Astrocyte (in vitro differentiated cells and primary cell): ENCODE measurements around the gene PHC2. TPM values are rescaled to one million over a fixed set of nuclear protein-coding genes. Genes with fewer than 3 reads are reported as not detected.

Source experiments
- DNase-seq: peaks from one replicate; pipeline ENCODE4 v3.0.0-alpha.2; 2010; ENCODE audit warnings: low read depth
- FAIRE-seq: peaks from 2 replicates; lab custom pipeline; 2011; peaks lifted over from hg19 to GRCh38; lab: Jason Lieb, UNC
- H2AFZ ChIP-seq: 2 replicates; pipeline ENCODE4 v1.6.0; 2012; ENCODE audit warnings: low read depth, low read length, inconsistent platforms
- H3K27ac ChIP-seq: 2 replicates; pipeline ENCODE4 v1.5.1; 2011; ENCODE audit warnings: low read depth, low read length, inconsistent platforms
- H3K27me3 ChIP-seq: 2 replicates; pipeline ENCODE4 v1.6.0; 2011; ENCODE audit warnings: low read length, inconsistent platforms; ENCODE audit not compliant: insufficient read depth
- H3K36me3 ChIP-seq: 2 replicates; pipeline ENCODE4 v1.5.1; 2011; ENCODE audit warnings: low read length, inconsistent platforms; ENCODE audit not compliant: insufficient read depth
- H3K4me1 ChIP-seq: 2 replicates; pipeline ENCODE4 v1.5.1; 2011; ENCODE audit warnings: low read length, inconsistent platforms; ENCODE audit not compliant: insufficient read depth
- H3K4me2 ChIP-seq: 2 replicates; pipeline ENCODE4 v1.6.0; 2012; ENCODE audit warnings: low read length, inconsistent platforms
- H3K4me3 ChIP-seq: 2 replicates; pipeline ENCODE4 v1.5.1; 2011; ENCODE audit warnings: low read depth, mild to moderate bottlenecking, low read length, inconsistent platforms; ENCODE audit not compliant: insufficient read depth
- H3K79me2 ChIP-seq: 2 replicates; pipeline ENCODE4 v1.6.0; 2012; ENCODE audit warnings: mild to moderate bottlenecking, low read length, inconsistent platforms; ENCODE audit not compliant: insufficient read depth
- H3K9ac ChIP-seq: 2 replicates; pipeline ENCODE4 v1.6.0; 2012; ENCODE audit warnings: mild to moderate bottlenecking, low read length, inconsistent platforms
- H3K9me3 ChIP-seq: 2 replicates; pipeline ENCODE4 v1.5.1; 2012; ENCODE audit warnings: low read depth, mild to moderate bottlenecking, low read length, inconsistent platforms; ENCODE audit not compliant: insufficient read depth
- H4K20me1 ChIP-seq: 2 replicates; pipeline ENCODE4 v1.6.0; 2012; ENCODE audit warnings: low read length, inconsistent platforms; ENCODE audit not compliant: insufficient read depth
- H3K27ac Mint-ChIP-seq: one replicate; pipeline ENCODE4 v1.8.0; 2021; ENCODE audit warnings: mild to moderate bottlenecking, mixed read lengths; ENCODE audit not compliant: unreplicated experiment
- H3K27me3 Mint-ChIP-seq: one replicate; pipeline ENCODE4 v1.8.0; 2021; ENCODE audit warnings: low read depth, mixed read lengths; ENCODE audit not compliant: unreplicated experiment
- H3K36me3 Mint-ChIP-seq: one replicate; pipeline ENCODE4 v1.8.0; 2021; ENCODE audit warnings: low read depth, mixed read lengths; ENCODE audit not compliant: unreplicated experiment
- H3K4me1 Mint-ChIP-seq: one replicate; pipeline ENCODE4 v1.8.0; 2021; ENCODE audit warnings: low read depth, mixed read lengths; ENCODE audit not compliant: unreplicated experiment
- H3K4me3 Mint-ChIP-seq: one replicate; pipeline ENCODE4 v1.8.0; 2021; ENCODE audit warnings: mild to moderate bottlenecking, moderate library complexity, mixed read lengths; ENCODE audit not compliant: unreplicated experiment
- H3K9me3 Mint-ChIP-seq: one replicate; pipeline ENCODE4 v1.8.0; 2021; ENCODE audit warnings: mild to moderate bottlenecking, mixed read lengths; ENCODE audit not compliant: unreplicated experiment
- EZH2 ChIP-seq: IDR thresholded peaks from 2 replicates; pipeline ENCODE4 v1.6.1; 2012; ENCODE audit warnings: mild to moderate bottlenecking, low read length, inconsistent platforms; ENCODE audit not compliant: insufficient read depth
- total RNA-seq: library from RNA; stranded (reverse); gene quantifications from 2 replicates; pipeline ENCODE4 v1.2.1, GENCODE V29; 2021
- TF ChIP-seq, protein P1 (sequence below): IDR thresholded peaks from 2 replicates; pipeline ENCODE4 v1.5.1; 2011; ENCODE audit warnings: low read depth, mild to moderate bottlenecking, inconsistent platforms, low read length, moderate library complexity; ENCODE audit not compliant: insufficient read depth

The PHC2 gene
- total RNA-seq, 1 donor from 2014 or later: 113 TPM

DNA sequence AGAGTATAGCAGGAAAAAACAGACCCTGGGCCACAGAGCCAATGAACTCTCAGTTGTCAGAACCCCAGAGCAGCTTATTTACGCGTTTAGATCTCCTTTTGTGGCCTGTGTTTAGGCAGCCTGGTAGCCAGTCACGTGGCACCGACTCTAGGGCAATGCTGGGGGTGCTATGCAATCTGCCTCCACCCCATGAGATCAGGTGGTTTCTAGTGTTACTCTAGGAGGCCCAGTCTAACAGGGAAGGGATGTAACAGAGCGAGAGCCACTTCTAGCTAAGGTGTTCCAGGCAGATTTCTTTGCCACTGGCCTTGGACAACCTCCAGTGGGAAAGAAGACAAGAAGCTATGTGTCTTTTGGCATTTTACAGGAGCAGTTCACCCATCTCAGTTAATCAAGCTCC is 98.0 kb downstream of the PHC2 start:
- no peaks in the 10 kb centered on the region for H3K9me3 Mint-ChIP-seq
- TF ChIP-seq EZH2: no peak
- TF ChIP-seq, protein P1, sequence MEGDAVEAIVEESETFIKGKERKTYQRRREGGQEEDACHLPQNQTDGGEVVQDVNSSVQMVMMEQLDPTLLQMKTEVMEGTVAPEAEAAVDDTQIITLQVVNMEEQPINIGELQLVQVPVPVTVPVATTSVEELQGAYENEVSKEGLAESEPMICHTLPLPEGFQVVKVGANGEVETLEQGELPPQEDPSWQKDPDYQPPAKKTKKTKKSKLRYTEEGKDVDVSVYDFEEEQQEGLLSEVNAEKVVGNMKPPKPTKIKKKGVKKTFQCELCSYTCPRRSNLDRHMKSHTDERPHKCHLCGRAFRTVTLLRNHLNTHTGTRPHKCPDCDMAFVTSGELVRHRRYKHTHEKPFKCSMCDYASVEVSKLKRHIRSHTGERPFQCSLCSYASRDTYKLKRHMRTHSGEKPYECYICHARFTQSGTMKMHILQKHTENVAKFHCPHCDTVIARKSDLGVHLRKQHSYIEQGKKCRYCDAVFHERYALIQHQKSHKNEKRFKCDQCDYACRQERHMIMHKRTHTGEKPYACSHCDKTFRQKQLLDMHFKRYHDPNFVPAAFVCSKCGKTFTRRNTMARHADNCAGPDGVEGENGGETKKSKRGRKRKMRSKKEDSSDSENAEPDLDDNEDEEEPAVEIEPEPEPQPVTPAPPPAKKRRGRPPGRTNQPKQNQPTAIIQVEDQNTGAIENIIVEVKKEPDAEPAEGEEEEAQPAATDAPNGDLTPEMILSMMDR: no peak
- peaks cover 85% of the 10 kb centered on the region for H3K4me1 Mint-ChIP-seq
- Histone ChIP-seq H4K20me1 (peaks cover 100% of the 10 kb centered on the region), H3K79me2 (peaks cover 93% of the 10 kb centered on the region), H3K27me3 (no peaks in the 10 kb centered on the region), H2AFZ (no peak overlapping the region), H3K9me3 (no peaks in the 10 kb centered on the region), H3K4me2 (no peak overlapping the region), H3K27ac (peak overlapping the region; percentile 44), H3K4me1 (peaks cover 51% of the 10 kb centered on the region), H3K9ac (peak overlapping the region; percentile 37), H3K36me3 (peaks cover 74% of the 10 kb centered on the region), H3K4me3 (no peak overlapping the region)
- H3K4me3 Mint-ChIP-seq: no peak overlapping the region
- H3K27ac Mint-ChIP-seq: peak overlapping the region; percentile 55
- H3K27me3 Mint-ChIP-seq: no peaks in the 10 kb centered on the region
- DNase-seq: no peak
- FAIRE-seq: no peak
- peaks cover 51% of the 10 kb centered on the region for H3K36me3 Mint-ChIP-seq

DNA sequence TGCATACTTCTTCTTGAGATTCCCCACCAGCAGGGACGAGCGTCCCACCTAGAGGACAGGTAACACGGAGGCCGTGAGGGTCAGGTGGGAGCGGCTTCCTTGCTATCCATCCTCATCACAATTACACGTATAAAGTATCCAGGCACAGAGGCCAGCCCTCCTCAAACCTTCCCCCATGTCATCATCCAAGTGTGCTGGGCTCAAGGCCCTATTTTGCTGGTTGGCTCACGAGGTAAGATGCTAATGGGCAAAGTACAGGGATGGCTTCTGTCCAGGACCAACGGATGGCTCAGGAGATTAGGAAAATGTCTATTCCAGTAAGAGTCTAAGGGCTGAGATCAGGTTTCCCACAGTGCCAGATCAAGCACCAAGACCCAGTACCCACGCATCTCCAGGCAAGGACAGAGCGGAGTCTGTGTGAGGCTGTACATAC is 98.5 kb downstream of the PHC2 start:
- DNase-seq (peak; percentile 73), FAIRE-seq (no peak)
- Histone ChIP-seq H3K27ac (peak overlapping the region; percentile 44), H3K27me3 (no peaks in the 10 kb centered on the region), H3K79me2 (peaks cover 88% of the 10 kb centered on the region), H2AFZ (no peak overlapping the region), H3K36me3 (peaks cover 79% of the 10 kb centered on the region), H3K4me3 (no peak overlapping the region), H3K9me3 (no peaks in the 10 kb centered on the region), H3K9ac (peak overlapping the region; percentile 37), H4K20me1 (peaks cover 100% of the 10 kb centered on the region), H3K4me1 (peaks cover 46% of the 10 kb centered on the region), H3K4me2 (no peak overlapping the region)
- Mint-ChIP-seq H3K4me3 (no peak overlapping the region), H3K36me3 (peaks cover 51% of the 10 kb centered on the region), H3K27me3 (no peaks in the 10 kb centered on the region), H3K9me3 (no peaks in the 10 kb centered on the region), H3K27ac (no peak overlapping the region), H3K4me1 (peaks cover 82% of the 10 kb centered on the region)
- TF ChIP-seq, protein P1: no peak
- TF ChIP-seq EZH2: no peak

DNA sequence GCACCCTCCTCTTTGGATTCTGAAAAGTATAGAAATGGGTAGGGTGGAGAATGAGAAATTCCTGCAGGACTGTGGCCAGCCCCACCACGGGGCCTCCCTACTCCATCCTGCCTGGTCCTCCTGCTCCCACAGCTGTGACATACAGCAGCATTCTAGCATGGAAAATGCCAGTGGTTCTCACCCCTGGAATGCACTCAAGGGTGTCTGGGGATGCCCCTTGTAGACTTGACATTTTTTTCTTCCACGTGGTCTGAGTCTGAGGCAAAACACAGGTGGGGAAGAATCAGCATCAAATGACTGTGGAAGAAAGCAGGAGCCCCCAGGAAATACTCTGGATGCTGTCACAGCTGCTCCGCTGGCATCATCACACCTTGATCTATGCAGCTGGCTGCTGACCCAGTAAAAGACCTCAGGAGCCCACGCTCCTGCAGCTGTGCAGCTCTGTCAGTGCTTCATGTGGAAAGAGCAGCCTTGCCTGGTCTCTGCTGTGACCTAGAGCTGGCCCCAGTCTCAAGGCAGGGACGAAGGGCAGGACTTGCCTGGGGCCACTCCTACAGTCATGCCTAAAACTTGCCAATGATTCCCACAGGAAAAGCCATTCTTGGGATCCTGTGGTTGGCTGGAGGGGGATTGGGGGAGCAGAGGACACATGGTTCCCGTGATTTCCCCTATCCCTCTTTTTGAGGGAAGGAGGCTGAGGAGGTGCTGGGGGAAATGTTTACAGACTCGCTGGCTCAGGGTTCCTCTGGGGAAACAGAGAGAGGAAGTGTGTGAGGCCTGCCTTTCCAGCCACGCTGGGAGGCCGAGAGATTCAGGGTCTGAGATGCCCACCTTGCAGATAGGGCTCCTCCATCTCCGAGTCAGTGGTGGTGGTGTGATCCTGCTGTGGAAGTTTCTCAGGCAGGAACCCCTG is 99.2 kb downstream of the PHC2 start:
- H2AFZ ChIP-seq: no peak overlapping the region
- no peak overlapping the region for H3K4me3 ChIP-seq
- Mint-ChIP-seq H3K4me3 (peak overlapping the region; percentile 50), H3K36me3 (peaks cover 51% of the 10 kb centered on the region), H3K27me3 (no peaks in the 10 kb centered on the region), H3K27ac (peak overlapping the region; percentile 12), H3K9me3 (no peaks in the 10 kb centered on the region), H3K4me1 (peaks cover 80% of the 10 kb centered on the region)
- H3K9me3 ChIP-seq: no peaks in the 10 kb centered on the region
- FAIRE-seq (no peak), DNase-seq (no peak)
- peaks cover 82% of the 10 kb centered on the region for H3K36me3 ChIP-seq
- H4K20me1 ChIP-seq: peaks cover 100% of the 10 kb centered on the region
- H3K79me2 ChIP-seq: peaks cover 87% of the 10 kb centered on the region
- peaks cover 40% of the 10 kb centered on the region for H3K4me1 ChIP-seq
- peak overlapping the region; percentile 37 for H3K9ac ChIP-seq
- H3K4me2 ChIP-seq: no peak overlapping the region
- no peaks in the 10 kb centered on the region for H3K27me3 ChIP-seq
- TF ChIP-seq, protein P1: no peak
- TF ChIP-seq EZH2: no peak
- peak overlapping the region; percentile 44 for H3K27ac ChIP-seq
